HAP-1 (cell line): ENCODE data around the gene MSX1.

Experiments used
- DNase-seq, 2 experiments: peaks; one replicate each; pipeline ENCODE4 v3.0.0-alpha.2; 2016 to 2020; ENCODE audit warnings: low spot score in 2 of 2
- H3K27me3 ChIP-seq: fragments of 250-450 bp; sonication (Bioruptor Pico); 2 replicates; pipeline ENCODE4 v1.5.1; 2020; ENCODE audit warnings: low read depth, mild to moderate bottlenecking, moderate library complexity
- H3K36me3 ChIP-seq: fragments of 250-450 bp; sonication (Bioruptor Pico); replicated peaks from 2 replicates; pipeline ENCODE4 v1.5.1; 2020; ENCODE audit warnings: mild to moderate bottlenecking
- H3K4me1 ChIP-seq: fragments of 250-450 bp; sonication (Bioruptor Pico); 2 replicates; pipeline ENCODE4 v1.5.1; 2020; ENCODE audit warnings: mild to moderate bottlenecking
- H3K4me3 ChIP-seq: fragments of 250-450 bp; sonication (Bioruptor Pico); 2 replicates; pipeline ENCODE4 v1.5.1; 2020; ENCODE audit warnings: mild to moderate bottlenecking, moderate library complexity
- H3K9me3 ChIP-seq: fragments of 250-450 bp; sonication (Bioruptor Pico); 2 replicates; pipeline ENCODE4 v1.5.1; 2020; ENCODE audit warnings: mild to moderate bottlenecking, moderate library complexity
- in situ Hi-C: fragments of 300-500 bp; cut with MboI; formaldehyde crosslinking; loops from 3 replicates; pipeline ENCODE4 v1.14.3; 2020; ENCODE audit warnings: low sequenced_read_pairs, inconsistent platforms, mixed read lengths

MSX1 gene

GRCh38 chr4:4847011-4847410 lies 12.5 kb upstream of the MSX1 start:
- no peaks in the 10 kb centered on the region for H3K4me1 ChIP-seq
- no peak overlapping the region for H3K4me3 ChIP-seq
- no peaks in the 10 kb centered on the region for H3K36me3 ChIP-seq
- no peaks in the 10 kb centered on the region for H3K9me3 ChIP-seq
- no peak for DNase-seq
- in situ Hi-C loops: no loop called here
- H3K27me3 ChIP-seq: no peaks in the 10 kb centered on the region

DNA sequence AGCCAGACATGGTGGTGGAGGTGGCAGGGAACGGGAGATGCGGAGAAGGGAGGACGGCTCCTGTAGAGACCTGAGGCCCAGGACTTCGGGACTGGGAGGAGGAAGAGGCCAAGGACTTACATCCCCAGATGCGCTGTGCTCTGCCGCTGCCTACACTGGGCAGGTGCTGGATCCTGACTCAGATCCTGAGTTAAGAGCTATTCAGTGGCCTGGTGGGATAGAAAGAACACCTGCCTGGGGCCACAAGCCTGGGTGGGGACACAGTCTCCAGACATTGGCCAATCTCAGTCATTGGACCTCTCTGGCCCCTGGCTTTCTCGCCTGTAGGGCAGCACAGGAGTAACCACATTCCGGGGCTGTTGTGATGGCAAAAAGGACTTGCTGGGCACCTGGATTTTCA lies 10.9 kb upstream of the MSX1 start:
- no peaks in the 10 kb centered on the region; the same call in 1 of the 2 replicates for H3K4me1 ChIP-seq
- H3K9me3 ChIP-seq: no peaks in the 10 kb centered on the region
- DNase-seq: no peak
- no peaks in the 10 kb centered on the region for H3K27me3 ChIP-seq
- no peaks in the 10 kb centered on the region for H3K36me3 ChIP-seq
- in situ Hi-C loops: no loop called here
- H3K4me3 ChIP-seq: no peak overlapping the region

DNA sequence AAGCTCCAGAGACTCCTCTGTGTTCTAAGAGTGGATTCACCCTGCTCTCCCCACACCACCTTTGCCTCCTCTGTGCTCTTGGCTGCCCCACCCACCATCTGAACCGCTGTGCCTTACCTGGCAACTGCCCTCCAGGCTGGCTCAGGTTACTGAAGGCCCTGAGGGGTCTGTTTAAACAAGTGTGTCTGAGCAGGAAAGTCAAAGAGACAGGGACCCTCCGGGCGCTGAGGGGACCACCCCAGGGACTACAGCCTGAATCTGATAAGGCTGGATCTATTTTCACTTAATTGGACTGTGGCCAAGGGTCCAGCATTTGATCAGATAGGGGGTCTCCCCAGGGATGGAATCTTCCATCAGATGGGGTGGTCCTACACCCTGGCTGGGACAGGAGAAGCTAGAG lies 10.4 kb upstream of the MSX1 start:
- H3K4me1 ChIP-seq: no peaks in the 10 kb centered on the region; the same call in 1 of the 2 replicates
- DNase-seq: no peak
- H3K27me3 ChIP-seq: no peaks in the 10 kb centered on the region
- no peaks in the 10 kb centered on the region for H3K36me3 ChIP-seq
- no peaks in the 10 kb centered on the region for H3K9me3 ChIP-seq
- H3K4me3 ChIP-seq: no peak overlapping the region
- in situ Hi-C loops: no loop called here

- no peak overlapping the region for H3K4me3 ChIP-seq
- no peaks in the 10 kb centered on the region for H3K36me3 ChIP-seq
- DNase-seq: no peak
- in situ Hi-C loops: loop anchor here (25.0 kb wide), 1 partner anchor 362 kb away; no protein-coding TSS in a partner anchor
- H3K4me1 ChIP-seq: no peaks in the 10 kb centered on the region; the same call in 1 of the 2 replicates
- H3K9me3 ChIP-seq: no peaks in the 10 kb centered on the region
- H3K27me3 ChIP-seq: no peaks in the 10 kb centered on the region
Measured at GRCh38 chr4:4849524-4850193, 9.8 kb upstream of the MSX1 start.

GRCh38 chr4:4851081-4851480 lies 8.4 kb upstream of the MSX1 start:
- DNase-seq: no peak
- no peaks in the 10 kb centered on the region; the same call in 1 of the 2 replicates for H3K4me1 ChIP-seq
- no peaks in the 10 kb centered on the region for H3K9me3 ChIP-seq
- H3K4me3 ChIP-seq: no peak overlapping the region
- H3K27me3 ChIP-seq: no peaks in the 10 kb centered on the region
- in situ Hi-C loops: loop anchor here (25.0 kb wide), 1 partner anchor 364 kb away; no protein-coding TSS in a partner anchor
- no peaks in the 10 kb centered on the region for H3K36me3 ChIP-seq

GRCh38 chr4:4851906-4852305 lies 7.6 kb upstream of the MSX1 start:
- Histone ChIP-seq H3K9me3 (no peaks in the 10 kb centered on the region), H3K4me3 (no peak overlapping the region), H3K36me3 (no peaks in the 10 kb centered on the region), H3K27me3 (no peaks in the 10 kb centered on the region), H3K4me1 (no peaks in the 10 kb centered on the region; the same call in 1 of the 2 replicates)
- in situ Hi-C loops: loop anchor here (25.0 kb wide), 1 partner anchor 365 kb away; no protein-coding TSS in a partner anchor
- no peak for DNase-seq

- Histone ChIP-seq H3K4me1 (no peaks in the 10 kb centered on the region; the same call in 1 of the 2 replicates), H3K9me3 (no peaks in the 10 kb centered on the region), H3K4me3 (no peak overlapping the region), H3K27me3 (no peaks in the 10 kb centered on the region), H3K36me3 (no peaks in the 10 kb centered on the region)
- in situ Hi-C loops: loop anchor here (25.0 kb wide), 1 partner anchor 365 kb away; no protein-coding TSS in a partner anchor
- DNase-seq: peak in 1 of 2 experiments; percentile 41
Measured at GRCh38 chr4:4852591-4853362, 6.7 kb upstream of the MSX1 start.

- H3K9me3 ChIP-seq: no peaks in the 10 kb centered on the region
- in situ Hi-C loops: loop anchor here (25.0 kb wide), 1 partner anchor 366 kb away; no protein-coding TSS in a partner anchor
- H3K36me3 ChIP-seq: no peaks in the 10 kb centered on the region
- H3K27me3 ChIP-seq: no peaks in the 10 kb centered on the region
- no peak overlapping the region for H3K4me3 ChIP-seq
- no peak for DNase-seq
- no peaks in the 10 kb centered on the region; the same call in 1 of the 2 replicates for H3K4me1 ChIP-seq
Measured at GRCh38 chr4:4853371-4853823, 6.1 kb upstream of the MSX1 start.

DNA sequence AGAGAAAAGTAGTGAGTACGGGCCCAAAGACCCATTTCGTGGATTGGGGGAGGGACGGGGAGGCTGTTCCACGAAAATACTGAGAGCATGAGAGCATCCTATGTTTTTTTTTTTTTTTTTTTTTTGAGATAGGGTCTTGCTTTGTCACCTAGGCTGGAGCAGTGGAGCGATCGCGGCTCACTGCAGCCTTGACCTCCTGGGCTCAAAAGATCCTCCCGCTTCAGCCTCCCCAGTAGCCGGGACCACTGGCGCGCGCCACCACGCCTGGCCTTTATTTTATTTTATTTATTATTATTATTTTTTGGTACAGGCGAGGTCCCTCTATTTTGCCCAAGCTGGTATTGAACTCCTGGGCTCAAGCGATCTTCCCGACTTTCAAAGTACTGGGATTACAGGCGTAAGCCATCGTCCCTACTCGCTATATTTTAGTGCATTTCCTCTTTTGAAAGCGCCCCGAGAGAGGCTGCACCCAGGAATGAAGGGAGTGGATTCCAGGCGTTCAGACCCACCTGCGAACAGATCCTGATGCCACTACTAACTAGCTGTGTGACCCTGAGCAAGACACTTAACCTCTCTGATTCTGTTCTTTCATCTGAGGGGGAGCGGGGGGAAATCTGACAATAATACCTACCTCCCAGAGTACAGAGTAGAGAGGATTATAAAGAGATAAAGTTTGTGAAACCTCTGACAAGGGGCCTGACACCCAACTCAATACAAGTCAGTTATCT lies 5.4 kb upstream of the MSX1 start:
- no peaks in the 10 kb centered on the region for H3K36me3 ChIP-seq
- no peaks in the 10 kb centered on the region for H3K27me3 ChIP-seq
- in situ Hi-C loops: loop anchor here (25.0 kb wide), 1 partner anchor 367 kb away; no protein-coding TSS in a partner anchor
- no peaks in the 10 kb centered on the region for H3K9me3 ChIP-seq
- H3K4me3 ChIP-seq: no peak overlapping the region
- no peak for DNase-seq
- H3K4me1 ChIP-seq: peaks cover 2% of the 10 kb centered on the region

DNA sequence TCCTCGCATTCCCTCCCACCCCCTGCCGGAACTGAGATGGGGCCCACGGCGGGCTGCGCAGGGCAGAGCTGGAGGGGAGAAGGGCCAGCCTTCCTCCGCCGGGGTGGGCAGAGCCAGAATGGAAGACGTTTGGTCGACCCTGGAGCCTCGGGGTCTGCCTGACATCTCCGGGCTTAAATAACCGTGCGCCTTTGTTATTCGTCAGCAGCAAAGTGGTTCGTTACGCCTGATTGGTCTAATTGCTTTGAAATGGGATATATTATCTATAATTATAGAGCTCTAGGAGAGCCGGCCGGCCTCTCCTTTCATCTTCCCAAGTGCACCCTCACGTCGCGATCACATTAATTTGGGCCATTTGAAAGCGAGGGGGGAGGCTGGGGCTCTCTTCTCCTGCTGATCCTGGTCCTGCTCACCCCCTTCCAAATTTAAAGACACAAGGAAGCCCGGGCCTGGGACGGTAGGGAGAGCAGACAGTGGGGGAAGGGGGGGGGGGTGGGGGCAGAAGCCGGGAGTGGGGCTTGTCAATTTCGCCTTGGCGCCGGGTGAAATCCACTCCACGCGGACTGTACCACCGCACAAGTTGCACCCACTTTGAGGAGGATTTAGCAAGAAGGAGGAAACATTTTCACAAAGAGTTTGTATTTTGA lies 4.7 kb upstream of the MSX1 start:
- Histone ChIP-seq H3K9me3 (no peaks in the 10 kb centered on the region), H3K36me3 (no peaks in the 10 kb centered on the region), H3K4me3 (no peak overlapping the region), H3K4me1 (peaks cover 2% of the 10 kb centered on the region), H3K27me3 (no peaks in the 10 kb centered on the region)
- no peak for DNase-seq
- in situ Hi-C loops: loop anchor here (25.0 kb wide), 1 partner anchor 367 kb away; no protein-coding TSS in a partner anchor

DNA sequence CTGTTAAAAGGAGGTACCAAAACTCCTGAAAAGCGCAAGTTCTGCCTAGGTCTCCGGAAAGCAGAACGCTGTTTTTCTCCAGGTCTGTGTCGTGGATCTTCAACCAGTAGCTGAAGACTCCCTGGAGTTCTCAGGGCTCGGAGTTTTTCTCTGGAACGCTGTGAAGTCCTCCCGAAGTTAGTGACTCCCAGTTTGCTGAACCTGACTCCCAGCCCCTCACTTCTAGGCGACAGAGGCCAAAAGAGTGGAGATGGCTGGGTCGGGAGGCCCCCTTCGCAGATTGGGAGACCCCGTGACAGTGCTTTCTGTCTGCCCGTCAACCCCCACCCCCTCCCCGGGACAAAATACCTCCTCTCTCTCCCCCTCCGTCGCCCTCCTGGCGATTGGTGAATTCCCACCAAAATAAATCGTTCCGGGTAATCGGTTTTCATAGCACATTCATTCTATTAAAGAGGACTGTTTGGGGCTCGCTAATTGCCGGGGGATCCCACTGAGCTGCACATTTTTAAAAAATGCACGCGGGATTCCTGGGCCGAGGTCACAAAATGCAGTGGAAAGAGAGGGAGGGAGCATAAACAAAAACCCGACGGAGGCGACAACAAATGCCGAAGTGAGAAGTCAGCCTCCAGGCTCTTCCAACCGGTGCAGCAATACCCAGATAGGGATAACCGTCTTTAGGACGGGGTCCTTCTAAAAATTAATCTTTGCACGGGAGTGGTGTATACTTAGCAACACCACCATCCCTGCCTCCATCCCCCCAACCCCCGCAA lies 4.0 kb upstream of the MSX1 start:
- Histone ChIP-seq H3K4me1 (peaks cover 2% of the 10 kb centered on the region), H3K9me3 (no peaks in the 10 kb centered on the region), H3K4me3 (no peak overlapping the region), H3K36me3 (no peaks in the 10 kb centered on the region), H3K27me3 (no peaks in the 10 kb centered on the region)
- DNase-seq: no peak
- in situ Hi-C loops: loop anchor here (25.0 kb wide), 1 partner anchor 368 kb away; no protein-coding TSS in a partner anchor
